SK-N-MC (cell line): ENCODE measurements around the gene PTH2.
"Not testable (repeated sequence)": the region's sequence is repeated elsewhere in the genome, so short reads cannot be mapped to it uniquely, and the experiment has no call there.

Experiments used
- DNase-seq: peaks from one replicate; pipeline ENCODE4 v3.0.0-alpha.2; 2011; ENCODE audit warnings: low read depth, low spot score
- H3K27ac ChIP-seq: fragments of 200-600 bp; sonication (generic); 2 replicates; pipeline ENCODE4 v1.5.1; 2016; ENCODE audit warnings: mixed run types
- H3K36me3 ChIP-seq: fragments of 200-600 bp; sonication (generic); 2 replicates; pipeline ENCODE4 v1.6.1; 2017; ENCODE audit warnings: antibody characterized with exemption, low read length, mixed read lengths; ENCODE audit not compliant: insufficient read depth
- H3K4me3 ChIP-seq: fragments of 200-600 bp; sonication (generic); 2 replicates; pipeline ENCODE4 v1.5.1; 2016
- H3K9ac ChIP-seq: fragments of 200-600 bp; sonication (generic); 2 replicates; pipeline ENCODE4 v1.8.0; 2017; ENCODE audit warnings: mixed run types, mixed read lengths; ENCODE audit not compliant: insufficient read length
- H3K9me3 ChIP-seq: fragments of 200-600 bp; sonication (generic); 2 replicates; pipeline ENCODE4 v1.6.1; 2017; ENCODE audit warnings: low read depth, mild to moderate bottlenecking, antibody characterized with exemption, low read length, moderate library complexity, mixed read lengths
- EZH2 ChIP-seq: fragments of 200-600 bp; sonication (generic); IDR thresholded peaks from one replicate; pipeline ENCODE4 v1.6.1; 2017; ENCODE audit warnings: antibody characterized with exemption
- FOXP2 ChIP-seq: optimal IDR thresholded peaks from 2 replicates; pipeline ENCODE3; 2011; ENCODE audit warnings: mild to moderate bottlenecking, moderate library complexity; ENCODE audit not compliant: insufficient read depth; ENCODE audit errors: extremely low read length, control extremely low read depth
- POLR2AphosphoS5 ChIP-seq: IDR thresholded peaks from 2 replicates; pipeline ENCODE4 v1.6.1; 2012; ENCODE audit warnings: mild to moderate bottlenecking, low read depth, low read length, borderline replicate concordance

The PTH2 gene

DNA sequence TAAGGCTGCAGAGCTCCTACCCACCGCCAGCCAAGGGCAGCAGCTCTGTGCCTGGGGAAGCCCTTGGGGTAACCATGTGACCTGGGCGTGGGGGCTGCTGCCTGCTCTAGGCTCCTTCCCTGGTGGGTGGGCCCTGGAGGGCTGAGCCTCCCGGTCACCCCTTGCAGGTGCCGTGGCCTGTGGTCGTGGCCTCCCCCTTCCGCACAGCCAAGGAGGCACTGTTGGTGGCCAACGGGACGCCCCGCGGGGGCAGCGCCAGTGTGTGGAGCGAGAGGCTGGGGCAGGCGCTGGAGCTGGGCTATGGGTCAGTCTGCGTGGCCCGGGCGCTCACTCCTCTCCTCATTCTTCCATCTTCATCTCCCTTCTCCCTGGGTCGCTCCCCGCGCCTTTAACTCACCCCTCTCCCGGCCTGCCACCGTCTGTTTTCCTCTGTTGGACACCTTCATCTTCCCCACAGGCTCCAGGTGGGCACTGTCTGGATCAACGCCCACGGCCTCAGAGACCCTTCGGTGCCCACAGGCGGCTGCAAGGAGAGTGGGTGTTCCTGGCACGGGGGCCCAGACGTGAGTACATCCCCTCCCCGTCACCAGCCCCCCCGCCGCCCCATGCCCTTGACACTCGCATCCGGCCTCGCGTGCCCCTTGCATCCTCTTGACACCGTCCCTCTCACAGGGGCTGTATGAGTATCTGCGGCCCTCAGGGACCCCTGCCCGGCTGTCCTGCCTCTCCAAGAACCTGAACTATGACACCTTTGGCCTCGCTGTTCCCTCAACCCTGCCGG is 40.9 kb upstream of the PTH2 start:
- no peaks in the 10 kb centered on the region for H3K9me3 ChIP-seq
- TF ChIP-seq EZH2 (no peak), POLR2AphosphoS5 (no peak), FOXP2 (no peak)
- H3K4me3 ChIP-seq: no peak overlapping the region
- DNase-seq: no peak
- H3K36me3 ChIP-seq: peaks cover 24% of the 10 kb centered on the region
- no peak overlapping the region for H3K9ac ChIP-seq
- no peak overlapping the region for H3K27ac ChIP-seq

DNA sequence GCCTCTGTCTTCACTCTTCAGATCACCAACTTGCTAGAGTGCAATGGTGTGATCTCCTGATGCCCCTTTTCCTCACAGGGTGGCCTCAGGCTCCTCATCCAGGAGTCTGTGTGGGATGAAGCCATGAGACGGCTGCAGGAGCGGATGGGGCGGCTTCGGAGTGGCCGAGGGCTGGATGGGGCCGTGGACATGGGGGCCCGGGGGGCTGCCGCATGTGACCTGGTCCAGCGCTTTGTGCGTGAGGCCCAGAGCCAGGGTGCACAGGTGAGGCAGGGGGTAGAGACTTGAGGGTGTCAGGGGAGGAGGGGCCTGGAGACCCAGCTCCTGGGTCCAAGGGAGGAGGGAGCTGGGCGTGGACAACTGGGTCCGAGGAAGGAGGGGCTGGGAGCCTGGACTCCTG is 39.3 kb upstream of the PTH2 start:
- Histone ChIP-seq H3K27ac (no peak overlapping the region), H3K4me3 (no peak overlapping the region), H3K9ac (no peak overlapping the region), H3K36me3 (peaks cover 24% of the 10 kb centered on the region), H3K9me3 (no peaks in the 10 kb centered on the region)
- TF ChIP-seq POLR2AphosphoS5 (no peak), FOXP2 (no peak), EZH2 (no peak)
- no peak for DNase-seq

DNA sequence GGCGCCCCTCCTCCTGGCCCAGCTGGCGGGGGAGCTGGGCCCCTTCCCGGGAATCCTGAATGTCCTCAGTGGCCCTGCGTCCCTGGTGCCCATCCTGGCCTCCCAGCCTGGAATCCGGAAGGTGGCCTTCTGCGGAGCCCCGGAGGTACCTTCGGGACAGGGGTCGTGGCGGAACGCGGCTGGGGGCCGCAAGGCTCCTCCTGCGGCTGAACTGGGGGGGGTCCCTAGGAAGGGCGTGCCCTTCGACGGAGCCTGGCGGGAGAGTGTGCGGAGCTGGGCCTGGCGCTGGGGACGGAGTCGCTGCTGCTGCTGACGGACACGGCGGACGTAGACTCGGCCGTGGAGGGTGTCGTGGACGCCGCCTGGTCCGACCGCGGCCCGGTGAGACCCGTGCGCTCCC is 38.4 kb upstream of the PTH2 start:
- H3K4me3 ChIP-seq: no peak overlapping the region
- H3K9ac ChIP-seq: no peak overlapping the region
- H3K36me3 ChIP-seq: peaks cover 24% of the 10 kb centered on the region
- H3K9me3 ChIP-seq: no peaks in the 10 kb centered on the region
- no peak overlapping the region for H3K27ac ChIP-seq
- no peak for TF ChIP-seq FOXP2
- no peak for TF ChIP-seq POLR2AphosphoS5
- TF ChIP-seq EZH2: no peak
- DNase-seq: no peak

DNA sequence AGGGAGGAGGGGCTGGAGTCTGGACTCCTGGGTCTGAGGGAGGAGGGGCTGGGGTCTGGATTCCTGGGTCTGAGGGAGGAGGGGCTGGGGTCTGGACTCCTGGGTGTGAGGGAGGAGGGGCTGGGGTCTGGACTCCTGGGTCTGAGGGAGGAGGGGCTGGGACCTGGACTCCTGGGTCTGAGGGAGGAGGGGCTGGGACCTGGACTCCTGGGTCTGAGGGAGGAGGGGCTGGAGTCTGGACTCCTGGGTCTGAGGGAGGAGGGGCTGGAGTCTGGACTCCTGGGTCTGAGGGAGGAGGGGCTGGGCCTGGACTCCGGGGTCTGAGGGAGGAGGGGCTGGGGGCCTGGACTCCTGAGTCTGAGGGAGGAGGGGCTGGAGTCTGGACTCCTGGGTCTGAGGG is 37.9 kb upstream of the PTH2 start:
- H3K4me3 ChIP-seq, H3K9ac ChIP-seq, DNase-seq, H3K9me3 ChIP-seq, H3K27ac ChIP-seq: not testable (repeated sequence)
- H3K36me3 ChIP-seq: peaks cover 21% of the 10 kb centered on the region

DNA sequence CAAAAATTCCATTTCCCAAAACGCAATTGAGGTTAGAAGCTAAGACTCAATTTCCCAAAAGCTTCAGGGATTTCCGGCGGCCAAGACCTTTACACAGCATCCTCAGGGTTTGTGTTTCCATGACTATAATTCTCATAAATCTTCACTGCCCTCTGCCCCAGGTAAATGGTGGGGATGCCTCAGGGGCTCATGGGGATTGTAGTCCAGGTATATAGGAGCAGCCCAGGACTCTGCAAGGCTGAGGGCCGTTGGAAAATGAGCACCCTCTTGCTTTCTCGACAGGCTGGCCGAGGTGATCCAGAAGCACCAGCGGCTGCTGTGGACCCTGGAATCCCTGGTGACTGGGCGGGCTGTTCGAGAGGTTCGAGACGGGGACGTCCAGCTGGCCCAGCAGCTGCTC is 36.1 kb upstream of the PTH2 start:
- no peak for DNase-seq
- H3K4me3 ChIP-seq: no peak overlapping the region
- peaks cover 11% of the 10 kb centered on the region for H3K36me3 ChIP-seq
- TF ChIP-seq EZH2: no peak
- no peak for TF ChIP-seq FOXP2
- TF ChIP-seq POLR2AphosphoS5: no peak
- H3K9ac ChIP-seq: no peak overlapping the region
- H3K9me3 ChIP-seq: no peaks in the 10 kb centered on the region
- peak overlapping the region; percentile 100 for H3K27ac ChIP-seq

DNA sequence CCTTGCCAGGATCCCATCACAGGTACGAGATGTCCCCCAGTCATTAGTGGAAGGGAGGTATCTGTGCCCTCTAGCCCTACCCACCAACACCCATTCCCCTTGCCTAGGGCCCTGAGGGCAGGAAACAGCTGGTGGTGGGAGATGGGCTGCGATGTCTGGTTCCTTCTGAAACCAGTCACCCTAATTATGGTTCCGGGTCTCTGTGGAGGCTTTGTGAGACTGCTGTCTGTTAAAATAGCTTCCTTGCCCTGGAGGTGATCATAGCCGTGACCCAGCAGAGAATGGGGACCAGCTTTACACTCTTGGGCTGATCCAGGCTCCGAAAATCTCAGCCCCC is 35.3 kb upstream of the PTH2 start:
- H3K9me3 ChIP-seq: no peaks in the 10 kb centered on the region
- peak overlapping the region; percentile 100 for H3K27ac ChIP-seq
- H3K9ac ChIP-seq: peak overlapping the region; percentile 69
- 0 out of 2 replicates have a peak, but pooled peaks have one; percentile 17 for TF ChIP-seq POLR2AphosphoS5
- TF ChIP-seq EZH2: no peak
- TF ChIP-seq FOXP2: no peak
- peak overlapping the region; percentile 59 for H3K4me3 ChIP-seq
- no peak for DNase-seq
- H3K36me3 ChIP-seq: peaks cover 11% of the 10 kb centered on the region

DNA sequence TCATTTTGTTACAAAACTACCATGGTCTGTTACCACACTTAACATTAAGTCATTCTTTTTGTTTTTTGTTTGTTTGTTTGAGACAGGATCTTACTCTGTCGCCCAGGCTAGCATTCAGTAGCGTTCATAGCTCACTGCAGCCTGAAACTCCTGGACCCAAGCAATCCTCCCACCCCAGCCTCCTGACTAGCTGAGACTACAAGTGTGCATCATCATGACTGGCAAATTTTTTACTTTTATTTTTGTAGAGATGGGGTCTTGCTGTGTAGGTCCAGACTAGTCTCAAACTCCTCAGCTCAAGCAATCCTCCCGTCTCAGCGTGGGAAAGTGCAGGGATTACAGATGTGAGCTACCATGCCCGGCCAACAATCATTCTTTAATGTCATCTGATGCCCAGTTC is 33.1 kb upstream of the PTH2 start:
- Histone ChIP-seq H3K36me3 (peaks cover 11% of the 10 kb centered on the region), H3K9me3 (no peaks in the 10 kb centered on the region), H3K4me3 (no peak overlapping the region), H3K9ac (no peak overlapping the region), H3K27ac (peak overlapping the region; percentile 100; the same call in 1 of the 2 replicates)
- no peak for DNase-seq
- TF ChIP-seq EZH2 (no peak), POLR2AphosphoS5 (no peak), FOXP2 (no peak)

DNA sequence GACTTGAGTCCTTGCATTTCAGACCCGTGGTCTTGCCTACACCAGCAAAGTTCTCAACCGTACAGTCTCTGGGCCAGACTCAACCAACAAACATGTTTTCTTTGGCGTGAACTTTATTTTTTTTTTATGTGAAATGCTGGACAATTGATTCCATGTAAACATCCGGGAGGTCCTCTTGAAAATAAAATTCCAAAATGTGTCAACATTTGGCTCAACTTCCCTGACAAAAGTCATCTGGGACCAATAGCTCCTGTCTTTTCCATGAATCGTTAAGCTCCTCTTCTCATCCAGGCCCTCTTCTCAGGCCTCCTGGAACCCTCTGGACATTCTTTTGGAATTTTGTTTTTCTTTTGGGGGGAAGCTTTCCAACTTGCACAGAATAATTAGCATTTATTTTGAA is 32.5 kb upstream of the PTH2 start:
- Histone ChIP-seq H3K9ac (no peak overlapping the region), H3K9me3 (no peaks in the 10 kb centered on the region), H3K4me3 (no peak overlapping the region), H3K36me3 (peaks cover 11% of the 10 kb centered on the region), H3K27ac (peak overlapping the region; percentile 100)
- no peak for DNase-seq
- TF ChIP-seq EZH2 (no peak), POLR2AphosphoS5 (no peak), FOXP2 (no peak)

DNA sequence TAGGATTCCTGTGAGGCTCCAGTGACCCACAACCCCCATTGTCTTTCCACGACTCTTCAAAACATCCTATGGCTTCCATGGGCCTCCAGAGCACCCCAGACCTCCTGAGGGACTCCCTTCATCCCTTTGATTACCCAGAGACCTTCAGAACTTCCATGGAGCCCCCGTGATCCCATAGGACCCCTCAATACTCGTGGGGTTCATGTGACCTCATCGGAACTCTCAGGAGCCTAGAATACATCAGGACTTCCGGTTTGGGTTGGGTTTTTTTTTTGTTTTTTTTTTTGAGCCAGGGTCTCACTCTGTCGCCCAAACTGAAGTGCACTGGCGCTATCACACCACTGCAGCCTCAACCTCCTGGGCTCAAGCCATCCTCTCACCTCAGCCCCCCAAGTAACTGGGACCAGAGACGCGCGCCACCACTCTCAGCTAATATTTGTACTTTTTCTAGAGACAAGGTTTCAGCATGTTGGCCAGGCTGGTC is 30.6 kb upstream of the PTH2 start:
- Histone ChIP-seq H3K9me3 (no peaks in the 10 kb centered on the region), H3K36me3 (peaks cover 15% of the 10 kb centered on the region), H3K9ac (peak overlapping the region; percentile 99), H3K4me3 (peak overlapping the region; percentile 96), H3K27ac (peak overlapping the region; percentile 99)
- no peak for DNase-seq
- TF ChIP-seq EZH2 (no peak), POLR2AphosphoS5 (no peak), FOXP2 (no peak)

DNA sequence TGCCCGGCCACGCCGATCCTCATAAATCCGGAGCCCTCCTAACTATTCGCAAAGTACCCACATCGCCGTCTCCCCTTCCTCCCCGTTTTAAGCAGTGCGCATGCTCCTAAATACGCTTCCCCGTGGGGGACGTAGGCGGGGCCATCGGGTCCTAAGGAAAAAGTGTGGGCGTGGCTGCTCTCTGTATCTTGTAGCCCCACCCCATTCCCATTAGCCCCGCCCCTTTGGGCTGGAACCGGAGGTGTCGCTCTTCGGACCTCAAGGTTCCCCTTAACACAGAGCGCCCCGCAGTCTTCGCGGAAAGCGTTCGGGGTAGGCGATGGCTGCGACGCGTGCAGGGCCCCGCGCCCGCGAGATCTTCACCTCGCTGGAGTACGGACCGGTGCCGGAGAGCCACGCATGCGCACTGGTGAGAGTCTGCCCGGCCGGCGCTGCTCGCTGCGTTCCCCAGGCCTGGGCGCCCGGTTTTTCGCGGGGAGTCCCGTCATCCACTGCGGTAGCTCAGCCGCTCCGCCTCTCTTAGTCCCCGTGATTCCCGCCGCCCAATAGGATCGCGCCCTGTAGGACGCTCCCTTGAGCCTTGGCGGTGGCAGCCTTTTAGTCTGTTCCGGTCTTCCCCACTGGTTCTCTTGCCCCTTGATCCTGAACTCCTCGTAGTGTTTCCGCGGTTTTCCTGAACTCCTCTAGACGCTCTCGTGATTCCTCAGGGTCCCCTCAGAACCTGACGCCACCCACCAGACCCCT is 29.9 kb upstream of the PTH2 start, which contains the start of gene ALDH16A1:
Gene ALDH16A1 (plus strand): TSS at position 213 of the 744 bp plus-strand sequence. CDS start 107 bp downstream, at position 320.
- Histone ChIP-seq H3K4me3 (peak within 1 kb of the TSS; percentile 96), H3K27ac (peak within 1 kb of the TSS; percentile 99), H3K36me3 (peaks cover 17% of the 10 kb centered on the region), H3K9ac (peak within 1 kb of the TSS; percentile 99), H3K9me3 (no peaks in the 10 kb centered on the region)
- TF ChIP-seq EZH2 (no peak), POLR2AphosphoS5 (peak; percentile 96), FOXP2 (no peak)
- peak; percentile 93 for DNase-seq
